Heart left ventricle (tissue), 13 donors: ENCODE data around the gene SLC6A4.

Experiments
- POLR2A ChIP-seq, 2 donors: fragments of 450-650 bp; IDR thresholded peaks; one replicate each; pipeline ENCODE4 v1.6.1; 2017; ENCODE audit warnings: antibody characterized with exemption in 2 of 2, mild to moderate bottlenecking in 2 of 2, moderate library complexity in 2 of 2
- TF ChIP-seq, protein P1 (sequence below), 12 donors: fragments of 200-600 bp; sonication (generic) in 4 of 12; IDR thresholded peaks; one replicate each; pipeline versions ENCODE4 v1.5.0 to v1.8.0; 2018 to 2022; ENCODE audit warnings: antibody characterized with exemption in 12 of 12, mild to moderate bottlenecking in 5 of 12
- donor health status: ischemic (EF 13 %, LVEDD 7.1; RV severe dilation, severe dysfunction).
- donor health status: DM: no; HTN: yes; CAD: no.
- donor health status: DM: no; HTN: no; CAD: no.
- donor health status: ischemic (EF 25% LVEDD 6.9; RV normal size, moderate dysfunction).
- donor health status: ischemic (EF 25% LVEDD 5.7; RV mildly dilated, moderate dysfunction).
- donor health status: ischemic (EF 35%, LVEDD 5.7; RV mildly dilated, moderate dysfunction).
- donor health status: nonischemic (EF 11% LVEDD 7.7; RV severe dilation, severe dysfunction).
- donor health status: DM: yes; HTN: yes; CAD: no.
- donor health status: PGD.
- donor health status: ischemic (EF 29% LVEDD 5.4; RV normal size, mild dysfunction).
- donor health status: nonischemic (EF 23%, LVEDD 6.1; RV moderate dilation, normal function).

GRCh38 chr17:30207655-30208054, 27.8 kb downstream of the SLC6A4 start:
- TF ChIP-seq, protein P1, sequence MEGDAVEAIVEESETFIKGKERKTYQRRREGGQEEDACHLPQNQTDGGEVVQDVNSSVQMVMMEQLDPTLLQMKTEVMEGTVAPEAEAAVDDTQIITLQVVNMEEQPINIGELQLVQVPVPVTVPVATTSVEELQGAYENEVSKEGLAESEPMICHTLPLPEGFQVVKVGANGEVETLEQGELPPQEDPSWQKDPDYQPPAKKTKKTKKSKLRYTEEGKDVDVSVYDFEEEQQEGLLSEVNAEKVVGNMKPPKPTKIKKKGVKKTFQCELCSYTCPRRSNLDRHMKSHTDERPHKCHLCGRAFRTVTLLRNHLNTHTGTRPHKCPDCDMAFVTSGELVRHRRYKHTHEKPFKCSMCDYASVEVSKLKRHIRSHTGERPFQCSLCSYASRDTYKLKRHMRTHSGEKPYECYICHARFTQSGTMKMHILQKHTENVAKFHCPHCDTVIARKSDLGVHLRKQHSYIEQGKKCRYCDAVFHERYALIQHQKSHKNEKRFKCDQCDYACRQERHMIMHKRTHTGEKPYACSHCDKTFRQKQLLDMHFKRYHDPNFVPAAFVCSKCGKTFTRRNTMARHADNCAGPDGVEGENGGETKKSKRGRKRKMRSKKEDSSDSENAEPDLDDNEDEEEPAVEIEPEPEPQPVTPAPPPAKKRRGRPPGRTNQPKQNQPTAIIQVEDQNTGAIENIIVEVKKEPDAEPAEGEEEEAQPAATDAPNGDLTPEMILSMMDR (IDR thresholded peaks at IDR 0.05), result no peak
- no peak for TF ChIP-seq POLR2A (IDR thresholded peaks at IDR 0.05)
